NB4 (cell line): Measurements from ENCODE around the gene IL17RD.

Experiments used
- DNase-seq: peaks from one replicate; pipeline ENCODE4 v3.0.0; 2010; ENCODE audit warnings: low read depth
- H3K4me3 ChIP-seq: one replicate; pipeline ENCODE4 v1.5.1; 2011; ENCODE audit warnings: mild to moderate bottlenecking, low read depth, low read length, moderate library complexity
- CTCF ChIP-seq: IDR thresholded peaks from one replicate; pipeline ENCODE4 v1.5.1; 2012; ENCODE audit warnings: low read depth, low read length
- MAX ChIP-seq: IDR thresholded peaks from 2 replicates; pipeline ENCODE4 v1.6.1; 2011; ENCODE audit warnings: low read depth, low read length
- MYC ChIP-seq: IDR thresholded peaks from 2 replicates; pipeline ENCODE4 v1.6.1; 2011; ENCODE audit warnings: low read depth, low read length
- POLR2A ChIP-seq: IDR thresholded peaks from 2 replicates; pipeline ENCODE4 v1.6.1; 2011; ENCODE audit warnings: mild to moderate bottlenecking; ENCODE audit not compliant: insufficient read length; ENCODE audit errors: extremely low read depth

The IL17RD gene

GRCh38 chr3:57093971-57094535 is 71.1 kb downstream of the IL17RD start:
- TF ChIP-seq POLR2A (no peak), MAX (no peak), CTCF (no peak)
- no peak for DNase-seq
- H3K4me3 ChIP-seq = no peak overlapping the region

GRCh38 chr3:57093489-57093888 is 71.7 kb downstream of the IL17RD start:
- no peak for DNase-seq
- no peak overlapping the region for H3K4me3 ChIP-seq
- no peak for TF ChIP-seq MYC
- TF ChIP-seq POLR2A = no peak
- no peak for TF ChIP-seq MAX
- no peak for TF ChIP-seq CTCF

GRCh38 chr3:57091521-57092273 is 73.5 kb downstream of the IL17RD start:
- DNase-seq = no peak
- TF ChIP-seq MYC (no peak), MAX (no peak), CTCF (no peak), POLR2A (no peak)
- H3K4me3 ChIP-seq = no peak overlapping the region

- TF ChIP-seq POLR2A (no peak), CTCF (no peak), MYC (no peak), MAX (no peak)
- DNase-seq = no peak
Observed at GRCh38 chr3:57089043-57089442, 76.1 kb downstream of the IL17RD start.

GRCh38 chr3:57088503-57088902 is 76.7 kb downstream of the IL17RD start:
- TF ChIP-seq MYC (no peak), POLR2A (no peak), MAX (no peak), CTCF (no peak)
- H3K4me3 ChIP-seq = no peak overlapping the region
- no peak for DNase-seq

More at GRCh38 chr3:57089043-57089442, 76.1 kb downstream of the IL17RD start:
- H3K4me3 ChIP-seq = no peak overlapping the region
